Mucosa of descending colon (tissue), 3 donors: Measurements from ENCODE around the gene MTMR1. TPM values are rescaled to one million over a fixed set of nuclear protein-coding genes. Genes with fewer than 3 reads are reported as not detected.

Experiments used
- ATAC-seq: fragments of 200-7000 bp; cut with Tn5 transposase; one replicate; pipeline ENCODE4 v1.9.1; 2020; ENCODE audit warnings: mild to moderate bottlenecking, moderate library complexity
- DNase-seq, 3 donors: peaks; one replicate each; pipeline ENCODE4 v3.0.0-alpha.2; 2020
- H3K36me3 ChIP-seq: fragments of 200-600 bp; one replicate; pipeline ENCODE4 v1.8.0; 2021; ENCODE audit warnings: low read depth, mild to moderate bottlenecking
- H3K4me1 ChIP-seq: fragments of 200-600 bp; one replicate; pipeline ENCODE4 v1.8.0; 2021; ENCODE audit warnings: low read depth, mild to moderate bottlenecking
- H3K4me3 ChIP-seq: fragments of 200-600 bp; one replicate; pipeline ENCODE4 v1.8.0; 2021; ENCODE audit warnings: mild to moderate bottlenecking
- H3K9me3 ChIP-seq: fragments of 200-600 bp; one replicate; pipeline ENCODE4 v1.8.0; 2021; ENCODE audit warnings: mild to moderate bottlenecking
- intact Hi-C, 2 donors: fragments of 100-400 bp; cut with DNase I in 1 of 2; cut with micrococcal nuclease in 1 of 2; formaldehyde crosslinking; loops; one replicate each; pipeline versions ENCODE4 v1.11.0 to v1.11.1; 2022; cut with DNase I, micrococcal nuclease
- total RNA-seq, 3 donors: library from RNA; stranded (reverse); fragmentation: NEBNext Ultra II Directional in 2 of 3; extraction: Animal tissue kit (Norgen Biotek cat#: 25700) in 2 of 3; gene quantifications; one replicate each; pipeline versions ENCODE4 v1.2.1 to v1.2.4, GENCODE V29; 2021 to 2023
- TF ChIP-seq, protein P1 (sequence below): fragments of 200-600 bp; IDR thresholded peaks from one replicate; pipeline ENCODE4 v1.8.0; 2022; ENCODE audit warnings: antibody characterized with exemption, mild to moderate bottlenecking
- donor health status: DM: no; HTN: no; CAD: no; lungs with moderate emphysema.
- donor health status: DM: no; HTN: no; CAD: no.
- donor health status: DM: no; HTN: yes; CAD: no.

The MTMR1 gene
- total RNA-seq, 3 donors from 2014 or later = 14.4 to 20.2 (median 17.6) TPM

- DNase-seq = no peak
- no peak for ATAC-seq
- no peak overlapping the region for H3K4me3 ChIP-seq
- intact Hi-C loops = no loop called here
- no peaks in the 10 kb centered on the region for H3K9me3 ChIP-seq
- TF ChIP-seq, protein P1, sequence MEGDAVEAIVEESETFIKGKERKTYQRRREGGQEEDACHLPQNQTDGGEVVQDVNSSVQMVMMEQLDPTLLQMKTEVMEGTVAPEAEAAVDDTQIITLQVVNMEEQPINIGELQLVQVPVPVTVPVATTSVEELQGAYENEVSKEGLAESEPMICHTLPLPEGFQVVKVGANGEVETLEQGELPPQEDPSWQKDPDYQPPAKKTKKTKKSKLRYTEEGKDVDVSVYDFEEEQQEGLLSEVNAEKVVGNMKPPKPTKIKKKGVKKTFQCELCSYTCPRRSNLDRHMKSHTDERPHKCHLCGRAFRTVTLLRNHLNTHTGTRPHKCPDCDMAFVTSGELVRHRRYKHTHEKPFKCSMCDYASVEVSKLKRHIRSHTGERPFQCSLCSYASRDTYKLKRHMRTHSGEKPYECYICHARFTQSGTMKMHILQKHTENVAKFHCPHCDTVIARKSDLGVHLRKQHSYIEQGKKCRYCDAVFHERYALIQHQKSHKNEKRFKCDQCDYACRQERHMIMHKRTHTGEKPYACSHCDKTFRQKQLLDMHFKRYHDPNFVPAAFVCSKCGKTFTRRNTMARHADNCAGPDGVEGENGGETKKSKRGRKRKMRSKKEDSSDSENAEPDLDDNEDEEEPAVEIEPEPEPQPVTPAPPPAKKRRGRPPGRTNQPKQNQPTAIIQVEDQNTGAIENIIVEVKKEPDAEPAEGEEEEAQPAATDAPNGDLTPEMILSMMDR = no peak
- no peaks in the 10 kb centered on the region for H3K36me3 ChIP-seq
- no peaks in the 10 kb centered on the region for H3K4me1 ChIP-seq
These were observed 81.8 kb downstream of the MTMR1 start for GRCh38 chrX:150774798-150775568.

- intact Hi-C loops = no loop called here
- H3K9me3 ChIP-seq = no peaks in the 10 kb centered on the region
- DNase-seq (no peak), ATAC-seq (no peak)
- H3K4me1 ChIP-seq = no peaks in the 10 kb centered on the region
- no peaks in the 10 kb centered on the region for H3K36me3 ChIP-seq
- H3K4me3 ChIP-seq = no peak overlapping the region
- TF ChIP-seq, protein P1 = no peak
These were observed 82.6 kb downstream of the MTMR1 start for GRCh38 chrX:150775569-150776350.

- no peak for DNase-seq
These were observed 84.3 kb downstream of the MTMR1 start for GRCh38 chrX:150777328-150777992.

GRCh38 chrX:150779385-150779784 is 86.2 kb downstream of the MTMR1 start:
- DNase-seq (no peak), ATAC-seq (no peak)
- TF ChIP-seq, protein P1 = no peak
- Histone ChIP-seq H3K4me3 (no peak overlapping the region), H3K4me1 (no peaks in the 10 kb centered on the region), H3K9me3 (no peaks in the 10 kb centered on the region), H3K36me3 (no peaks in the 10 kb centered on the region)
- intact Hi-C loops = no loop called here

More at GRCh38 chrX:150777328-150777992, 84.3 kb downstream of the MTMR1 start:
- Histone ChIP-seq H3K36me3 (no peaks in the 10 kb centered on the region), H3K4me1 (no peaks in the 10 kb centered on the region), H3K9me3 (no peaks in the 10 kb centered on the region), H3K4me3 (no peak overlapping the region)
- intact Hi-C loops = no loop called here
- TF ChIP-seq, protein P1 = no peak
- no peak for ATAC-seq

DNA sequence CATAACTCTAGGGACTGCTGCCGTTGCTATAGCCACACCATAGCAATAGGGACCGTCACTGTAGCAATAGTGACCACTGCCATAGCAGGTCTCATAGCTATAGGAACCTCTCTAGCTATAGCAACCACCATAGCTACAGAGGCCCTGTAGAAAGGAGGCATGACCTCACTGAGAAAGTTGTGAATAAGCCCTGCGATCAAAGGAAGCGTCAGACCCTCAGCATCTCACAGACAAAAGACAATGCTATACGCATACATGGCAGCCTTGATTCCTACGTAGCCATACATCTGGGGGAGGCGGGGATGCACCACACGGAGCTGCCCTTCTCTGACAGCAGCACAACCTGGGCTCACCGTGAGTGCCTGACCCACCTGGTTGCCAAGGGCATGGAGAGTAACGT is 88.5 kb downstream of the MTMR1 start:
- intact Hi-C loops = no loop called here
- ATAC-seq (no peak), DNase-seq (no peak)
- TF ChIP-seq, protein P1 = no peak
- H3K4me1 ChIP-seq = no peaks in the 10 kb centered on the region
- no peak overlapping the region for H3K4me3 ChIP-seq
- no peaks in the 10 kb centered on the region for H3K9me3 ChIP-seq
- no peaks in the 10 kb centered on the region for H3K36me3 ChIP-seq
